Measurements from ENCODE around the gene MAP3K8.

DNA sequence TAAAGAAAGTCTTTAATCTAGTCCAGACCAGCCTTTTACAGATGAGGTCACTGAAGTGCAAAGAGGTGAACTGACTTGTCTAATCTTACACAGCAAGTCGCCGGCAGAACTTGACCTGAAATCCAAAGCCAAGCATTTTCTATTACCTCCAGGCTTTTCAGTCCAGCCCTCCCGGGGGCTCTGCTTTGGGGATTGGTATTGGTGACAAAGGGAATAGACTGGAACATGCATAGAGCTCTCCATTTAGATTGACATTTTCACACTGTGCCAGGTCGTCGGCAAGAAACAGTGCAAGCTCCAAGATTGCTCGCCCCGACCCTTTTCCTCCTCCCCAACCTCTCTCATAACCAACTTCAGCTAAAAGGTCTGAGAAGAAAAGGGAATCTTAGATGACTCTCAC, 42.7 kb upstream of the MAP3K8 start:
- TF ChIP-seq EZH2 (IDR thresholded peaks at IDR 0.05; ENCODE audit: insufficient read depth, poor library complexity, severe bottlenecking) (no peak), EZH2phosphoT487 (IDR thresholded peaks at IDR 0.05; ENCODE audit: insufficient read depth, low read depth) (no peak)
